Trophoblast cell (in vitro differentiated cells and primary cell): Measurements from ENCODE around the gene GLI1.
"Not testable (repeated sequence)": the region's sequence is repeated elsewhere in the genome, so short reads cannot be mapped to it uniquely, and the experiment has no call there.

Experiments used
- DNase-seq, 2 donors: peaks; one replicate each; pipeline ENCODE4 v3.0.0-alpha.2; 2016
- H2AFZ ChIP-seq: 2 replicates; pipeline ENCODE4 v1.6.1; 2013; ENCODE audit warnings: low read length, moderate library complexity, mild to moderate bottlenecking; ENCODE audit not compliant: insufficient read depth, poor library complexity
- H2AK5ac ChIP-seq: 2 replicates; pipeline ENCODE4 v1.6.1; 2013; ENCODE audit warnings: mild to moderate bottlenecking, low read length
- H2BK120ac ChIP-seq: 2 replicates; pipeline ENCODE4 v1.6.1; 2013; ENCODE audit warnings: low read length, mild to moderate bottlenecking, moderate library complexity; ENCODE audit not compliant: insufficient read depth, poor library complexity
- H2BK12ac ChIP-seq: 2 replicates; pipeline ENCODE4 v1.6.1; 2013; ENCODE audit warnings: mild to moderate bottlenecking, low read length, moderate library complexity
- H2BK5ac ChIP-seq: 2 replicates; pipeline ENCODE4 v1.6.1; 2013; ENCODE audit warnings: low read length, low read depth, moderate library complexity, mild to moderate bottlenecking; ENCODE audit not compliant: poor library complexity
- H3K14ac ChIP-seq: 2 replicates; pipeline ENCODE4 v1.6.1; 2013; ENCODE audit warnings: mild to moderate bottlenecking, low read length
- H3K18ac ChIP-seq: 2 replicates; pipeline ENCODE4 v1.6.1; 2013; ENCODE audit warnings: mild to moderate bottlenecking, low read length
- H3K23ac ChIP-seq: 2 replicates; pipeline ENCODE4 v1.6.1; 2013; ENCODE audit warnings: low read length
- H3K27ac ChIP-seq: 2 replicates; pipeline ENCODE4 v1.5.1; 2013; ENCODE audit warnings: low read depth, mild to moderate bottlenecking, inconsistent platforms, low read length, moderate library complexity
- H3K27me3 ChIP-seq: 2 replicates; pipeline ENCODE4 v1.6.1; 2013; ENCODE audit warnings: inconsistent platforms, mild to moderate bottlenecking, low read length, moderate library complexity; ENCODE audit not compliant: insufficient read depth
- H3K36me3 ChIP-seq, 2 experiments: 1 replicate in 1 of 2; 2 replicates in 1 of 2; pipeline ENCODE4 v1.6.1; 2013; ENCODE audit warnings: low read length in 2 of 2, mild to moderate bottlenecking in 2 of 2, moderate library complexity in 1 of 2; ENCODE audit not compliant: insufficient read depth in 2 of 2, control insufficient read depth in 1 of 2
- H3K4ac ChIP-seq: 2 replicates; pipeline ENCODE4 v1.6.1; 2013; ENCODE audit warnings: low read depth, mild to moderate bottlenecking, low read length, moderate library complexity
- H3K4me1 ChIP-seq, 2 experiments: 1 replicate in 1 of 2; 2 replicates in 1 of 2; pipeline ENCODE4 v1.6.1; 2013; ENCODE audit warnings: low read length in 2 of 2, mild to moderate bottlenecking in 2 of 2, moderate library complexity in 1 of 2; ENCODE audit not compliant: insufficient read depth in 2 of 2, control insufficient read depth in 1 of 2
- H3K4me2 ChIP-seq: 2 replicates; pipeline ENCODE4 v1.6.1; 2013; ENCODE audit warnings: inconsistent platforms, mild to moderate bottlenecking, low read length, moderate library complexity
- H3K4me3 ChIP-seq: 2 replicates; pipeline ENCODE4 v1.5.1; 2013; ENCODE audit warnings: mild to moderate bottlenecking, low read depth, low read length, inconsistent platforms
- H3K79me1 ChIP-seq: one replicate; pipeline ENCODE4 v1.6.1; 2013; ENCODE audit warnings: low read length
- H3K79me2 ChIP-seq: 2 replicates; pipeline ENCODE4 v1.6.1; 2013; ENCODE audit warnings: low read length, mild to moderate bottlenecking; ENCODE audit not compliant: control insufficient read depth, insufficient read depth, poor library complexity
- H3K9ac ChIP-seq: 2 replicates; pipeline ENCODE4 v1.6.1; 2013; ENCODE audit warnings: mild to moderate bottlenecking, low read length
- H3K9me3 ChIP-seq: 2 replicates; pipeline ENCODE4 v1.6.1; 2013; ENCODE audit warnings: low read depth, mild to moderate bottlenecking, control low read depth, inconsistent platforms, low read length; ENCODE audit not compliant: insufficient read depth
- H4K12ac ChIP-seq: 2 replicates; pipeline ENCODE4 v1.6.1; 2013; ENCODE audit warnings: low read depth, mild to moderate bottlenecking, low read length, moderate library complexity
- H4K8ac ChIP-seq: 2 replicates; pipeline ENCODE4 v1.6.1; 2013; ENCODE audit warnings: low read depth, mild to moderate bottlenecking, low read length, moderate library complexity
- H4K91ac ChIP-seq: one replicate; pipeline ENCODE4 v1.6.1; 2013; ENCODE audit warnings: low read depth, mild to moderate bottlenecking, low read length, moderate library complexity
- WGBS: extraction: QIAGEN DNeasy Blood & Tissue Kit; methylation state at CpG from one replicate; pipeline ENCODE4 v1.1.7; 2013; ENCODE audit warnings: missing lambda C conversion rate; ENCODE audit not compliant: insufficient read length, insufficient coverage; ENCODE audit errors: extremely low coverage; 5-methylcytosine and 5-hydroxymethylcytosine counted together

Gene GLI1

DNA sequence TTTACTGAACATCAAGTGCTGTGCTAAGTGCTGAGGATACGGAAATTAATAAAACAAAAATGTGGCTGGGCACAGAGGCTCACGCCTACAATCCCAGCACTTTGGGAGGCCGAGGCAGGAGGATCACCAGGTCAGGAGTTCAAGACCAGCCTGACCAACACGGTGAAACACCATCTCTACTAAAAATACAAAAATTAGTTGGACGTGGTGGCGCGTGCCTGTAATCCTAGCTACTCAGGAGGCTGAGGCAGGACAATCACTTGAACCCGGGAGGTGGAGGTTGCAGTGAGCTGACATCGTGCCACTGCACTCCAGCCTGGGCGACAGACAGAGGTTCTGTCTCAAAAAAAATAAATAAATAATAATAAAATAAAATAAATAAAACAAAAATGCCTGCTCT, 32.6 kb upstream of the GLI1 start:
- H2BK5ac ChIP-seq, H3K14ac ChIP-seq, H3K27me3 ChIP-seq, H3K4ac ChIP-seq, H2AK5ac ChIP-seq, H3K9me3 ChIP-seq, H3K9ac ChIP-seq, H3K23ac ChIP-seq, H4K91ac ChIP-seq, H3K79me2 ChIP-seq, H3K18ac ChIP-seq, H2BK120ac ChIP-seq, H2BK12ac ChIP-seq, H4K12ac ChIP-seq, H3K4me3 ChIP-seq, H3K79me1 ChIP-seq, H2AFZ ChIP-seq, H3K4me2 ChIP-seq, DNase-seq, H3K4me1 ChIP-seq, H3K27ac ChIP-seq, H4K8ac ChIP-seq: not testable (repeated sequence)
- H3K36me3 ChIP-seq = peaks cover 3 to 13% of the 10 kb centered on the region in 2 experiments
- no CpG with 5 or more reads among the region's 10 CpGs for WGBS

DNA sequence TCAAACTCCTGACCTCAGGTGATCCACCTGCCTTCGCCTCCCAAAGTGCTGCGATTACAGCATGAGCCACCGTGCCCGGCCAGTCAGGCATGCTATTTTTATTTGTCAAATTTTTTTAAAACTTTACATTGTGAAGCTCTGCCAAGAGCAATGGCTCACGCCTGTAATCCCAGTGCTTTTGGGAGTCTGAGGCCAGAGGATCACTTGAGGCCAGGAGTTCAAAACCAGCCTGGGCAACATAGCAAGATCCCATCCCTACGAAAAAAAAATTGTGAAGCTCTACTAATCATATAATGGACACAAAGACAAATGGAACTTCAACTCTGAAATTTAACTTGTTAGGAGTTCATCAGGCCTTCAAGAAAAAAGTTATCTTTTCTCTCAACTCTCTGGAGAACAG, 30.6 kb upstream of the GLI1 start:
- H3K18ac ChIP-seq = no peak overlapping the region
- H3K36me3 ChIP-seq = peaks cover 0 to 4% of the 10 kb centered on the region in 2 experiments
- H3K23ac ChIP-seq = no peak overlapping the region
- H3K27ac ChIP-seq = no peak overlapping the region
- peak overlapping the region; percentile 55 for H3K4ac ChIP-seq
- no peak overlapping the region for H3K4me3 ChIP-seq
- H3K9me3 ChIP-seq = no peaks in the 10 kb centered on the region
- H3K4me2 ChIP-seq = no peak overlapping the region
- no peak overlapping the region for H4K8ac ChIP-seq
- whole genome bisulfite sequencing = no CpG with 5 or more reads among the region's 6 CpGs
- no peak overlapping the region for H2BK12ac ChIP-seq
- DNase-seq = no peak
- H3K27me3 ChIP-seq = no peaks in the 10 kb centered on the region
- H4K12ac ChIP-seq = no peak overlapping the region
- no peak overlapping the region for H2BK5ac ChIP-seq
- H2AFZ ChIP-seq = no peak overlapping the region
- H3K79me1 ChIP-seq = peaks cover 8% of the 10 kb centered on the region
- peaks cover 0 to 2% of the 10 kb centered on the region in 2 experiments for H3K4me1 ChIP-seq
- no peak overlapping the region for H3K9ac ChIP-seq
- peaks cover 2% of the 10 kb centered on the region for H3K79me2 ChIP-seq
- no peak overlapping the region for H2AK5ac ChIP-seq
- H4K91ac ChIP-seq = no peak overlapping the region
- no peak overlapping the region for H3K14ac ChIP-seq
- no peak overlapping the region for H2BK120ac ChIP-seq

DNA sequence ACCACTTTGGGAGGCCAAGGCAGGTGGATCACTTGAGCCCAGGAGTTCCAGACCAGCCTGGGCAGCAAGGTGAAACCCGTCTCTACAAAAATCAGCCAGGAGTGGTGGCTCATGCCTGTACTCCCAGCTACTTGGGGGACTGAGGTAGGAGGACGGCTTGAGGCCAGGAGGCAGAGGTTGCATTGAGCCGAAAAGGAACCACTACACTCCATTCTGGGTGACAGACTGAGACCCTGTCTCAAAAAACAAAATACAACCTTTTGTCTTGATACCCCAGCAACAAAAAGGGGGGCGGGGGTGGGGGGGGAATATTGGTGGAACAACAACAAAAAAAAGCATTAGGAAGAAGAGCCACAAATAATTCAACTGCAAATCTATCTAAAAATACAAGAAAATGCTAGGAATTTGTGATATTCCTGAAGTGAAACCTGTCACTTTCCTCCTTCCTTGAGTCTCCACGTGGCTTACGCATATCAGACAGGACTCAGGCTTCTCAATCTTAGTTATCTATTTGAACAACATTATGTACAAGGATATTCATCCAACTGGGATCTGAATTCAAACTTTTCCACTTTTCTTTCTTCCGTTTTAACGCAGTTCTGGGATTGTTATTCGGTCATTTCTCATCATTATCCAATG, 30.0 kb upstream of the GLI1 start:
- H2AK5ac ChIP-seq = no peak overlapping the region
- H2AFZ ChIP-seq = no peak overlapping the region
- peaks cover 8% of the 10 kb centered on the region for H3K79me1 ChIP-seq
- H3K4me2 ChIP-seq = peak overlapping the region; percentile 96
- H3K4me3 ChIP-seq = no peak overlapping the region
- peak overlapping the region; percentile 75 for H4K12ac ChIP-seq
- H4K91ac ChIP-seq = no peak overlapping the region
- peak overlapping the region; percentile 56 for H3K14ac ChIP-seq
- H3K27ac ChIP-seq = no peak overlapping the region
- H3K9me3 ChIP-seq = no peaks in the 10 kb centered on the region
- peaks cover 0 to 4% of the 10 kb centered on the region in 2 experiments for H3K36me3 ChIP-seq
- H3K23ac ChIP-seq = no peak overlapping the region
- H3K18ac ChIP-seq = peak overlapping the region; percentile 65
- H3K27me3 ChIP-seq = no peaks in the 10 kb centered on the region
- H2BK5ac ChIP-seq = no peak overlapping the region
- no peak overlapping the region for H2BK12ac ChIP-seq
- peak overlapping the region; percentile 84 for H4K8ac ChIP-seq
- peaks cover 0 to 2% of the 10 kb centered on the region in 2 experiments for H3K4me1 ChIP-seq
- H3K9ac ChIP-seq = no peak overlapping the region
- peaks cover 2% of the 10 kb centered on the region for H3K79me2 ChIP-seq
- no CpG with 5 or more reads among the region's 9 CpGs for WGBS
- H2BK120ac ChIP-seq = no peak overlapping the region
- peak in 1 of 2 donors; percentile 49 for DNase-seq
- H3K4ac ChIP-seq = peak overlapping the region; percentile 95

DNA sequence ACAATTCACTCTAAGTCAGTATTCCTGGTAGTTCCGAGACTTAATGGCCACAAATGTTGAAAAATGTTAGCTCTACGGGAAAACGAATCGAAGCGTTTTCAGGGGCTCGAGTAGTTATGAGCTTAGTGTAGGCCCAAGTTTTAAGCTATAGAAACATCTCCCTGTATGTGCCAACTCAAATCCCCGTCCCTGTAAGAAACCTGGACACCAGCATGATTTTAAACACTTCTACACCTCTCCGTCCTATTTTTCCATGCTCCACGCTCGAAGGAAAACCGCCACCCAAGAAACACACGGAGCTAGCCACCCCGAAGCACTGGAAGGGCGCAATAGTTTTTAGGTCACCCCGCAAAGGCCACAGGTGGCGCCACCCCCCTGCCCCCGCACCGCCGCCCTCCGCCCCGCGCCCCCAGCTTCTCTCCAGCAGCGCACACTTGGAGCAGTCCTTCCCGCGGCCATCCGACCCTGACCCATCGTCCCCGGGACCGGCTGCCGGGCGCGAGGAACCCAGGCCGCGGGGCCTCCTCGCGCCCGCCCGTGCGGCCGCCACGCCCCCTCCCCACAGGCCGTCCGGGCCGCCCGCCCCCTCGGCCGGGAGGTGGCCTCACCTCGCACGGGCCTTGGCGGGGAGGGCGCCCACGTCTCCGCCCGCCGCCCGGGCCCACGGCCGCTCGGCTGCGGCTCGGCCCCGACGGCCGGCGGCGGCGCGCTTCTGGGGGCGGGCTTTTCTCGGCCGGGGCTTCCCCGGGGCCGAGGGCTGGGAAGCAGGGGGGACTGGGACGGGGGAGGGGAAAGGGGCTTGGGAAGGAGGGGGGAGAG, 29.3 kb upstream of the GLI1 start:
- no peak overlapping the region for H2BK120ac ChIP-seq
- no peaks in the 10 kb centered on the region for H3K9me3 ChIP-seq
- peak overlapping the region; percentile 61 for H3K18ac ChIP-seq
- H3K4ac ChIP-seq = peak overlapping the region; percentile 64
- whole genome bisulfite sequencing = no CpG with 5 or more reads among the region's 74 CpGs
- peak overlapping the region; percentile 81 for H3K27ac ChIP-seq
- H3K23ac ChIP-seq = peak overlapping the region; percentile 76
- peak overlapping the region; percentile 45 for H2AFZ ChIP-seq
- H2BK5ac ChIP-seq = peak overlapping the region; percentile 73
- DNase-seq = peak; percentile 36 to 71
- peak overlapping the region; percentile 80 for H3K4me3 ChIP-seq
- H3K79me1 ChIP-seq = peaks cover 8% of the 10 kb centered on the region
- H3K9ac ChIP-seq = peak overlapping the region; percentile 87
- H2AK5ac ChIP-seq = no peak overlapping the region
- peak overlapping the region; percentile 96 for H3K4me2 ChIP-seq
- peak overlapping the region; percentile 65 for H3K14ac ChIP-seq
- peaks cover 0 to 2% of the 10 kb centered on the region in 2 experiments for H3K4me1 ChIP-seq
- H2BK12ac ChIP-seq = no peak overlapping the region
- H3K79me2 ChIP-seq = peaks cover 2% of the 10 kb centered on the region
- peaks cover 0 to 4% of the 10 kb centered on the region in 2 experiments for H3K36me3 ChIP-seq
- no peak overlapping the region for H4K12ac ChIP-seq
- no peaks in the 10 kb centered on the region for H3K27me3 ChIP-seq
- peak overlapping the region; percentile 86 for H4K91ac ChIP-seq
- H4K8ac ChIP-seq = peak overlapping the region; percentile 88
